Mucosa of descending colon (tissue), 3 donors: ENCODE data around the gene ANAPC2. TPM values are rescaled to one million over a fixed set of nuclear protein-coding genes. Genes with fewer than 3 reads are reported as not detected.

Experiments used
- ATAC-seq: fragments of 200-7000 bp; cut with Tn5 transposase; one replicate; pipeline ENCODE4 v1.9.1; 2020; ENCODE audit warnings: mild to moderate bottlenecking, moderate library complexity
- DNase-seq, 3 donors: peaks; one replicate each; pipeline ENCODE4 v3.0.0-alpha.2; 2020
- H3K36me3 ChIP-seq: fragments of 200-600 bp; one replicate; pipeline ENCODE4 v1.8.0; 2021; ENCODE audit warnings: low read depth, mild to moderate bottlenecking
- H3K4me1 ChIP-seq: fragments of 200-600 bp; one replicate; pipeline ENCODE4 v1.8.0; 2021; ENCODE audit warnings: low read depth, mild to moderate bottlenecking
- H3K4me3 ChIP-seq: fragments of 200-600 bp; one replicate; pipeline ENCODE4 v1.8.0; 2021; ENCODE audit warnings: mild to moderate bottlenecking
- H3K9me3 ChIP-seq: fragments of 200-600 bp; one replicate; pipeline ENCODE4 v1.8.0; 2021; ENCODE audit warnings: mild to moderate bottlenecking
- CTCF ChIP-seq: fragments of 200-600 bp; IDR thresholded peaks from one replicate; pipeline ENCODE4 v1.8.0; 2022; ENCODE audit warnings: antibody characterized with exemption, mild to moderate bottlenecking
- intact Hi-C, 2 donors: fragments of 100-400 bp; cut with DNase I in 1 of 2; cut with micrococcal nuclease in 1 of 2; formaldehyde crosslinking; loops; one replicate each; pipeline versions ENCODE4 v1.11.0 to v1.11.1; 2022; cut with DNase I, micrococcal nuclease
- total RNA-seq, 3 donors: library from RNA; stranded (reverse); fragmentation: NEBNext Ultra II Directional in 2 of 3; extraction: Animal tissue kit (Norgen Biotek cat#: 25700) in 2 of 3; gene quantifications; one replicate each; pipeline versions ENCODE4 v1.2.1 to v1.2.4, GENCODE V29; 2021 to 2023
- donor health status: DM: no; HTN: no; CAD: no; lungs with moderate emphysema.
- donor health status: DM: no; HTN: no; CAD: no.
- donor health status: DM: no; HTN: yes; CAD: no.

The ANAPC2 gene
- total RNA-seq, 3 donors from 2014 or later: 60.8 to 65.9 (median 61.7) TPM

GRCh38 chr9:137170486-137171148 lies 17.7 kb downstream of the ANAPC2 start:
- no peak for TF ChIP-seq CTCF

GRCh38 chr9:137169896-137170358 lies 18.4 kb downstream of the ANAPC2 start, which contains the start of gene LRRC26:
TSS of gene LRRC26 (minus strand) at chr9:137170051. CDS start at chr9:137169943, 108 bp downstream.
- H3K9me3 ChIP-seq: no peaks in the 10 kb centered on the region
- peak within 1 kb of the TSS; percentile 11 for H3K4me3 ChIP-seq
- intact Hi-C loops: no loop called here
- H3K36me3 ChIP-seq: no peaks in the 10 kb centered on the region
- no peak for TF ChIP-seq CTCF
- peak; percentile 35 for ATAC-seq
- H3K4me1 ChIP-seq: peaks cover 42% of the 10 kb centered on the region
- DNase-seq: peak; percentile 63 to 77 (median 73)

More at GRCh38 chr9:137170486-137171148, 17.7 kb downstream of the ANAPC2 start:
- Histone ChIP-seq H3K9me3 (no peaks in the 10 kb centered on the region), H3K36me3 (no peaks in the 10 kb centered on the region), H3K4me3 (no peak overlapping the region), H3K4me1 (peaks cover 49% of the 10 kb centered on the region)
- DNase-seq: no peak
- no peak for ATAC-seq
- intact Hi-C loops: no loop called here

DNA sequence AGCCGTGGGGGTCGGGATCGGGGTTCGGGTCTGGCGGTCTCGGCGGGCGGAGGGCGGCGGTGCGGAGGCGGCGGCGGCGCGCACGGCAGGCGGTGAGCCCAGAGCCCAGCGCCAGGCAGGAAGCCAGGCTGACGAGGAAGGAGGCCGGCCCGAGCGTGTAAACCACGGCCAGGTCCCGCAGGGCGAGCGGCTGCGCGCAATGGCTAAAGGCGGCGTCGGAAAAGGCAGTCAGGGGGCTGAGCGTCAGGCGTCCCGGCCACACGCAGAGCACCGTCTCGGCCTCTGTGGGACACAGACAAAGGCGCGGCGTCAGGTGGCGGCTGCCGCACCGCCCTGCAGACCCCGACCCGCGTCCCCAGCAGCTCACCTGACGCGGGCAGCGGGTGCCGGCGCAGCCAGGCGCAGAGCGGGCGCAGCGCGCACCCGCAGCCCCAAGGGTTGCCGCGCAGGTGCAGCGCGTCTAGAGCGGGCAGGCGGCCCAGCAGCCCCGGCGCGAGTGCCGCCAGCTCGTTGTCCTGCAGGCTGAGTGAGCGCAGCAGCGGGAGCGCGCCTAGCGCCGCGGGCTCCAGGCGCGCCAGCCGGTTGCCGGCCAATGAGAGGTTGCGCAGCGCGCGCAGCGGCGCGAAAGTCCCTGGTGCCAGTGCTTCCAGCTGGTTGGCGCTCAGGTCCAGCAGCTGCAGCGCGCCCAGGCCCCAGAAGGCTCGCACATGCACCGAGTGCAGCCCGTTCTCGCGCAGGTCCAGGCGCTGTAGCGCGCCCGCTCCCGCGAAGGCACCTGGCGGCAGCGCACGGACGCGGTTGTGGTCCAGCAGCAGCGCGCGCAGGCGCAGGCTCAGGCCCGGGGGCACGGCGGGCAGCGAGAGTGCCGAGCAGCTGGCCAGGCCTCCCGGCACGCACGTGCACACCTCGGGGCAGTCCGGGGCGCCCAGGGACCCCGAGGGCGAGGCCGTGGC lies 19.2 kb downstream of the ANAPC2 start:
- intact Hi-C loops: no loop called here
- no peaks in the 10 kb centered on the region for H3K9me3 ChIP-seq
- H3K4me1 ChIP-seq: peaks cover 34% of the 10 kb centered on the region
- DNase-seq (peak in 2 of 3 donors; percentile 53 to 71), ATAC-seq (peak; percentile 61)
- no peak for TF ChIP-seq CTCF
- H3K36me3 ChIP-seq: no peaks in the 10 kb centered on the region
- peak overlapping the region; percentile 11 for H3K4me3 ChIP-seq

DNA sequence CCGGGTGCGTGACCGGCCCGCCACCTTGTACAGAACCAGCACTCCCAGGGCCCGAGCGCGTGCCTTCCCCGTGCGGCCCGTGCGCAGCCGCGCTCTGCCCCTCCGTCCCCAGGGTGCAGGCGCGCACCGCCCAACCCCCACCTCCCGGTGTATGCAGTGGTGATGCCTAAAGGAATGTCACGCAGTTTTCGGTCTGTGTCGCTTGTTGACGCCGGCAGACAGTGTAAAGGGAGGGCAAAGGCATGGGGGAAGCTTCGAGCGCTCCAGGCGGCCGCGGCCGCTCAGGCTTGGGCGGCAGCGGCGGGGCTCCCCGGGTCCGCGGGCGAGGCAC lies 19.8 kb downstream of the ANAPC2 start:
- Histone ChIP-seq H3K36me3 (no peaks in the 10 kb centered on the region), H3K9me3 (no peaks in the 10 kb centered on the region), H3K4me3 (peak overlapping the region; percentile 11), H3K4me1 (peaks cover 33% of the 10 kb centered on the region)
- no peak for TF ChIP-seq CTCF
- ATAC-seq (peak; percentile 3), DNase-seq (no peak)
- intact Hi-C loops: no loop called here

GRCh38 chr9:137167747-137168572 lies 20.4 kb downstream of the ANAPC2 start:
- H3K4me3 ChIP-seq: no peak overlapping the region
- TF ChIP-seq CTCF: no peak
- no peaks in the 10 kb centered on the region for H3K9me3 ChIP-seq
- H3K36me3 ChIP-seq: no peaks in the 10 kb centered on the region
- ATAC-seq: peak; percentile 58
- intact Hi-C loops: no loop called here
- peak; percentile 76 to 83 (median 80) for DNase-seq
- H3K4me1 ChIP-seq: peaks cover 39% of the 10 kb centered on the region
